RKO (cell line): ENCODE data around the gene OTOR.

Source experiments
- DNase-seq: peaks from one replicate; pipeline ENCODE4 v3.0.0-alpha.2; 2016; ENCODE audit warnings: low spot score

The OTOR gene

DNA sequence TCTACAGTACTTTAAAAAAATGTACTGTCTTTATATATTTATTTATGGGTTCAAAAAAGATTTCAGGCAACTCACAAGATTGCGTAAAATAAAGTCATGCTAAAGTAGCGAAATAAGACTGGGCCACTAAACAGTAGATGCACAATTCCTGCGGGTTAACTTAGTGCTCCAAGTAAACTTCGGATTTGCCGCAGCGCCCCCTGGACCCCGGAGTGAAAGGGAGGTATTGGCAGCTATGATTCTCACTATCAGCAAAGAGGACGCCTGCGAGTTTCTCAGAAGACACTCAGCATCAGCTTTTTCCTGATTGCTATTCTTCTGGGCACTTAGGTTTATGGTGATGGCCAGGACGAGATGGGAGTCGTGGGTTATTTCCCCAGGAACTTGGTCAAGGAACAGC, 1.4 kb downstream of the OTOR start:
- DNase-seq = no peak

- DNase-seq = no peak
Measured at GRCh38 chr20:16752082-16752481, 3.9 kb downstream of the OTOR start.

DNA sequence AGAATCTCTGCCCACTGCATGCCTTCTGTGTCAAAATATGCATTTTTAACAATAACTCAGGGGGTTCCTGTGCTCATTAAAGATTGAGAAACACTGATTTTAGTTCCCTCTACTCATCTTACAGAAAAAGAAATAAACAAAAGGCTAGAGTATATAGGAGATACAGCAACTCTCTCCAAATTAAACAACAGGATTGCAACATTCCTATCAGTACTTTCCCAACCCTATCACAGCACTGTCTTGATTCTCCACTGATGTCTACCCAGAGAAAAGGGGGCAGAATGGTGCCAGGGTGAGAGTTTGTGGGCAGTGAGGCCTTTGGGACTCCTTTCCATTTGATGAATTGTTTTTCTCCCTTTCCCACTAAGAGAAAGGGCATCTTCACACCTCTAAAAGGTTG, 4.7 kb downstream of the OTOR start:
- DNase-seq = no peak

DNA sequence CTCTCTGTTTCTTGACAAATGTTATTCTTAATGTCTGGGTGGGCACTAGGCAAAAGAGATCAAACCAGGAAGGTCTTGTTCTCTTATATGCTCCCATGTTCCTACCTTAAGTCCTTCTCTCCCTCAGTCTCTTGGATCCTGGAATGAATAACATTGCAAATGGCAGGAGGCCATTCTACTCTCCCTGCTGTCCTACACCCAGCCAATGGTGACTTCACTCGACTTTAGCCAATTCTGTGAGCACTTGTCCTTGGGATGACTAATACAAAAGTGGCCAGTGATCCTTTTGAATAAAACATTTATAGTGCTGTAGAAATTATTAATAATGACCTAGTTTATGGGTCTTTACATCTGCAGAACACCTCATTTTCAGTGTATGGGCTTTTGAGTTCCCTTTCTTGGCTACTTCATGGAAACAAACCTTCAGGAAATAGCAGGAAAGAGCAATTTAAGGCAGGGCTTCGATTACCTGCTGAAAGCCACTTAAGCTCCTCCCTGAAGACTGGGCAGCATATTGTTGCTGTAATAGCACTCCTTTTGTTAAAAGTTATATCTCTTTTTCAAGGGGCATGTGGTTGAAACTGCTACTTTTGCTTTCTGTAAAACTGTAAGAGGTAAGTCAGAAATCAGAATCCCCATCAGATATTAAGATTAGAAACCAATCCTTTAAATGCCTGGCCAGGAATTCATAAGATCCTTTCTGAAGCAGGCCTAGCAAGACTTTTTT, 10.5 kb downstream of the OTOR start:
- no peak for DNase-seq

- DNase-seq = no peak
Measured at GRCh38 chr20:16759181-16759563, 11.0 kb downstream of the OTOR start.

- DNase-seq = no peak
Measured at GRCh38 chr20:16760431-16761304, 12.5 kb downstream of the OTOR start.

- DNase-seq = peak; percentile 81
Measured at GRCh38 chr20:16761305-16761829, 13.2 kb downstream of the OTOR start.

GRCh38 chr20:16764560-16764959, 16.4 kb downstream of the OTOR start:
- no peak for DNase-seq

DNA sequence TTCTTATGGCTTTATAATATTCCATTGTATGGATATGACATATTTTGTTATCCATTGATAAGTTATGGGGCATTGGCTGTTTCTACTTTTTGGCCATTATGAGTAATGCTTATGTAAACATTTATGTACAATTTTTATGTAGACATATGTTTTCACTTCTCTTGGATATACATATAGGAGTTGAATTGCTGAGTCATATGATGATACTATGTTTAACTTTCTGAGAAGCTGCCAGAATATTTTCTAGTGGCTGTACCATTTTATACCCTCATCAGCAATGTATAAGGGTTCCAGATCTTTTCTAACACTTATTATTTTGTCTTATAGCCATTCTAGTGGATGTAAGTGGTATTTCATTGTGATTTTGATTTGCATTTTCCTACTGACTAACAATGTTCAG, 23.1 kb downstream of the OTOR start:
- no peak for DNase-seq

DNA sequence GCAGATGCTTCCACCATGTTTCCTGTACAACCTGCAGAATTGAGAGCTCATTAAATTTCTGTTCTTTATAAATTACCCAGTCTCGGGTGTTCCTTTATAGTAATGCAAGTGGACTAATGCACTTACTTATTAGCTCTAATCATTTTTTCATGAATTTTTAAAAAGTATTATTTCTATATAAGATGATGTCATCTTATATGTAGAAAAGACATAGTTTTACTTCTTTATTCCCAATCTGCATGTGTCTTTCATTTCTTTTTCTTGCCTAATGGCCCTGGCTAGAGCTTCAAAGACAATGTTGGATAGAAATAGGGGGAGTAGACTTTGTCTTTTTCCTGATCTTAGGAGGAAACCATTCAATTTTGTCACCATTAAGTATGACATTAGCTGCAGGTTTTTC, 27.8 kb downstream of the OTOR start:
- no peak for DNase-seq

GRCh38 chr20:16777126-16777525, 29.0 kb downstream of the OTOR start:
- DNase-seq = no peak

DNA sequence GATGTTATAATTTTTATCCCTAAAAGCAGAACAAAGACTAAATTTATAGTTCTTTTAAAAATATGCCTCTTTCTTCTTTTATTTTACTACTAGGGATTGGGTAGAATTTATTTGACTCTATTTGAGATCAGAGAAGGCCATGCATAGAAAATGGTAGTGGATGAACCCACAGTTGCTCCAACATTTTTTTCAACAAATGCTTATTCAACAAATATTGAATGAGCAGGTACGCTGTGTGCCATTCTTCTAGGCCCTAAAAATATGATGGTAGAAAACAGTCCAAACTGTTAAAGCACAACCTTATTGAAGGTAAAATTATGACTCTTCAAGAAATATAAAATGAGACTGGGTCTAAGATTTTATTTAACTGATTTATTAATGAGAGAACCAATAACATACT, 30.0 kb downstream of the OTOR start:
- no peak for DNase-seq

DNA sequence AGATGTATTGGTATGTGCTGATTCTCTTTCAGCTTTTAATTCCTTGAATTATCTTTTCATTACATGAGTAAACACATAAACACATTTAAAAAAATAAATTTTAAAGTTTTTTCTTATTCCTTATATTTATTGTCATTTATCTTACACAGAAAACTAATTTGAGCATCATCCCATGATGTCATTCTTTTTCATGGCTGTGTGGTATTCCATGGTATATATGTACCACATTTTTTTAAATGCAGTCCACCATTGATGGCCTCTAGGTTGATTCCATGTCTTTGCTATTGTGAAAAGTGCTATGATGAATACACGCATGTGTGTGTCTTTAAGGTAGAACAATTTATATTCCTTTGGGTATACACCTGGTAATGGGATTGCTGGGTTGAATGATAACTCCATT, 33.3 kb downstream of the OTOR start:
- DNase-seq = no peak

DNA sequence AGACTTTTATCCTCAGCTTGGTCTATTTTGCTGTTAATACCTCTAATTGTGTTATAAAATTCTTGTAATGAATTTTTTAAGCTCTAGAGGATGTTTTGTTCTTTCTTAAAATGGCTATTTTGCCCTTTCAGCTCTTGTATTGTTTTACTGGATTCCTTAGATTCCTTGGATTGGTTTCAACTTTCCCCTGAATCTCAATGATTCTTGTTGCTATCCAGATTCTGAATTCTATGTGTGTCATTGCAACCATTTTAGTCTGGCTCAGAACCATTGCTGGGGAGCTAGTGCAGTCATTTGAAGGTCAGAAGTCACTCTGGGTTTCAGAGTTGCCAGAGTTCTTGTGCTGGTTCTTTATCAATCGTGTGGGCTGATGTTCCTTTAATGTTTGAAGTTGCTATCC, 37.1 kb downstream of the OTOR start:
- DNase-seq = no peak
